K562 (cell line): ENCODE data around the gene USP13. TPM values are rescaled to one million over a fixed set of nuclear protein-coding genes. Genes with fewer than 3 reads are reported as not detected.

Experiments
- ATAC-seq: fragments of 200-7000 bp; cut with Tn5 transposase; 3 replicates; pipeline ENCODE4 v1.9.1; 2020; ENCODE audit warnings: moderate library complexity
- BruUV-seq: library from RNA; stranded (reverse); fragments of 400-500 nt; replicated peaks from 2 replicates; lab custom pipeline; 2021; lab: Mats Ljungman, UMichigan
- CTCF ChIA-PET: fragments of 300-600 bp; formaldehyde crosslinking; extraction: SDS; loops from one replicate; lab custom pipeline; 2021; ENCODE audit warnings: low intra/inter-chr PET ratio; lab: Yijun Ruan, JAX
- POLR2A ChIA-PET: fragments of 300-600, 350-650 bp; sonication (Branson Sonifier 250); formaldehyde crosslinking; extraction: SDS; loops from one replicate; lab custom pipeline; 2021; ENCODE audit warnings: antibody characterized with exemption, inconsistent platforms; lab: Yijun Ruan, JAX
- DNase-seq, 4 experiments: peaks; one replicate each; pipeline versions ENCODE4 v3.0.0 to v3.0.0-alpha.2; 2011 to 2018; ENCODE audit warnings: low spot score in 3 of 4, mixed read lengths in 3 of 4; ENCODE audit errors: extremely low read depth in 1 of 4
- FAIRE-seq: peaks from 2 replicates; lab custom pipeline; 2011; peaks lifted over from hg19 to GRCh38; lab: Jason Lieb, UNC
- H2AFZ ChIP-seq: 2 replicates; pipeline ENCODE4 v1.6.0; 2011; ENCODE audit warnings: low read depth, low read length, control low read depth, inconsistent platforms
- H3K27ac ChIP-seq: fragments of 200-600 bp; 3 replicates; pipeline ENCODE4 v1.8.0; 2011; ENCODE audit warnings: low read depth, mild to moderate bottlenecking, control low read depth, inconsistent platforms, low read length, moderate library complexity, mixed read lengths; ENCODE audit errors: extremely low read depth
- H3K27me3 ChIP-seq, 2 experiments: fragments of 300-600 bp in 1 of 2; 2 replicates in 1 of 2; 3 replicates in 1 of 2; pipeline versions ENCODE4 v1.6.0 to v1.8.0; 2011; ENCODE audit warnings: inconsistent platforms in 2 of 2, low read length in 2 of 2, mild to moderate bottlenecking in 1 of 2, mixed read lengths in 1 of 2, moderate library complexity in 1 of 2; ENCODE audit not compliant: control insufficient read depth in 2 of 2, insufficient read depth in 2 of 2
- H3K36me3 ChIP-seq: fragments of 300-600 bp; 3 replicates; pipeline ENCODE4 v1.8.0; 2011; ENCODE audit warnings: mild to moderate bottlenecking, low read length, inconsistent platforms; ENCODE audit not compliant: control insufficient read depth, insufficient read depth
- H3K4me1 ChIP-seq, 2 experiments: fragments of 200-600 bp in 1 of 2; replicated peaks in 1 of 2; 2 replicates in 1 of 2; 3 replicates in 1 of 2; pipeline versions ENCODE4 v1.5.1 to v1.8.0; 2011; ENCODE audit warnings: inconsistent platforms in 2 of 2, low read length in 2 of 2, mild to moderate bottlenecking in 1 of 2, mixed read lengths in 1 of 2, moderate library complexity in 1 of 2; ENCODE audit not compliant: control insufficient read depth in 2 of 2, insufficient read depth in 2 of 2
- H3K4me2 ChIP-seq: 2 replicates; pipeline ENCODE4 v1.6.1; 2011; ENCODE audit warnings: low read length, control low read depth, inconsistent platforms, mixed read lengths; ENCODE audit not compliant: insufficient read depth
- H3K4me3 ChIP-seq: fragments of 200-600 bp; sonication (generic), shearing (Covaris generic); 2 replicates; pipeline ENCODE4 v1.5.1; 2016; ENCODE audit warnings: control low read depth, inconsistent platforms
- H3K79me2 ChIP-seq: fragments of 200-600 bp; 3 replicates; pipeline ENCODE4 v1.8.0; 2011; ENCODE audit warnings: low read length, inconsistent platforms; ENCODE audit not compliant: control insufficient read depth, insufficient read depth
- H3K9ac ChIP-seq, 2 experiments: 2 replicates each; pipeline versions ENCODE4 v1.6.0 to v1.6.1; 2011; ENCODE audit warnings: low read depth in 2 of 2, low read length in 2 of 2, control low read depth in 1 of 2, inconsistent platforms in 1 of 2, mild to moderate bottlenecking in 1 of 2, mixed read lengths in 1 of 2; ENCODE audit not compliant: insufficient read depth in 1 of 2
- H3K9me1 ChIP-seq: one replicate; pipeline ENCODE4 v1.6.0; 2011; ENCODE audit warnings: inconsistent platforms, mild to moderate bottlenecking, low read length, moderate library complexity; ENCODE audit not compliant: control insufficient read depth, insufficient read depth
- H3K9me3 ChIP-seq: replicated peaks from 2 replicates; pipeline ENCODE4 v1.5.1; 2011; ENCODE audit warnings: low read depth, low read length, inconsistent platforms; ENCODE audit not compliant: control insufficient read depth, insufficient read depth
- H4K20me1 ChIP-seq: replicated peaks from 2 replicates; pipeline ENCODE4 v1.6.1; 2011; ENCODE audit warnings: low read length, inconsistent platforms, mixed read lengths; ENCODE audit not compliant: control insufficient read depth, insufficient read depth
- BHLHE40 ChIP-seq: IDR thresholded peaks from 2 replicates; pipeline ENCODE4 v1.6.1; 2011; ENCODE audit warnings: low read length, improper control_type of control experiment
- BMI1 ChIP-seq: fragments of 150-350 bp; IDR thresholded peaks from 2 replicates; pipeline ENCODE4 v1.6.1; 2014; ENCODE audit warnings: low read length
- CBX1 ChIP-seq: sonication (generic); IDR thresholded peaks from 2 replicates; pipeline ENCODE4 v1.6.1; 2016; ENCODE audit warnings: antibody characterized with exemption, low read depth, mild to moderate bottlenecking
- SMARCA4 ChIP-seq: fragments of 450-650 bp; IDR thresholded peaks from 2 replicates; pipeline ENCODE4 v1.6.1; 2016
- WGBS: fragments of 100-300 bp; shearing (Covaris generic); methylation state at CpG from one replicate; pipeline ENCODE4 v1.1.6; 2016; ENCODE audit warnings: low coverage, mixed read lengths; ENCODE audit not compliant: insufficient coverage; ENCODE audit errors: missing lambda C conversion rate; 5-methylcytosine and 5-hydroxymethylcytosine counted together
- in situ Hi-C: fragments of 300-500 bp; cut with MboI; formaldehyde crosslinking; loops from 4 replicates; pipeline ENCODE4 v1.15.0; 2018; ENCODE audit warnings: inconsistent platforms, mixed read lengths
- intact Hi-C: fragments of 100-400 bp; cut with micrococcal nuclease; formaldehyde crosslinking; loops from 2 replicates; pipeline ENCODE4 v1.14.2; 2022
- polyA plus RNA-seq, 8 experiments: library from polyadenylated mRNA; depleted of rRNA in 4 of 8; stranded (reverse) in 5 of 8; unstranded in 3 of 8; fragments of >200 nt; fragmentation: Nextera tagmentation in 2 of 8; fragmentation: Illumina TruSeq in 1 of 8; extraction: Ambion mirVana in 2 of 8; extraction: Trizol in 1 of 8; gene quantifications; 2 replicates each; pipeline versions ENCODE4 v1.2.1 to v1.2.3, GENCODE V29; 2011 to 2014; ENCODE audit warnings: inconsistent platforms in 1 of 8, missing spikeins in 1 of 8
- total RNA-seq, 7 experiments: library from RNA; depleted of rRNA in 6 of 7; stranded (reverse); fragments of >200 nt in 6 of 7; fragmentation: Illumina TruSeq in 2 of 7; extraction: Trizol in 2 of 7; gene quantifications; 2 replicates each; pipeline versions ENCODE4 v1.2.1 to v1.2.3, GENCODE V29; 2011 to 2021; ENCODE audit warnings: low replicate concordance in 1 of 7
- TF ChIP-seq, protein P1 (sequence below), 2 experiments: fragments of 450-650 bp in 1 of 2; sonication (generic) in 1 of 2; formaldehyde crosslinking in 1 of 2; IDR thresholded peaks in 1 of 2; conservative IDR thresholded peaks in 1 of 2; 2 replicates each; pipeline versions ENCODE4 v1.6.1 to v1.8.1; 2016 to 2023; ENCODE audit warnings: mild to moderate bottlenecking in 2 of 2, moderate library complexity in 2 of 2, inconsistent platforms in 1 of 2, missing genetic modification reagents in 1 of 2
- TF ChIP-seq, protein P2 (sequence below): fragments of 150-350 bp; IDR thresholded peaks from 2 replicates; pipeline ENCODE4 v1.6.1; 2014; ENCODE audit warnings: low read depth, mild to moderate bottlenecking, low read length, borderline replicate concordance
- TF ChIP-seq, protein P3 (sequence below): fragments of 250-450 bp; sonication (Bioruptor Pico); IDR thresholded peaks from 2 replicates; pipeline ENCODE4 v1.6.1; 2021; ENCODE audit warnings: mild to moderate bottlenecking
- TF ChIP-seq, protein P4 (sequence below): fragments of 200-800 bp; sonication (Bioruptor generic); IDR thresholded peaks from 2 replicates; pipeline ENCODE4 v1.6.1; 2016; ENCODE audit warnings: missing genetic modification characterization, missing compliant biosample characterization

Gene USP13
- total and polyA plus RNA-seq, 9 of the 15 experiments (the other 6 are each of a cell fraction or from before 2014, with no cell fraction given) = 0.11 to 2.3 (median 0.51) TPM

DNA sequence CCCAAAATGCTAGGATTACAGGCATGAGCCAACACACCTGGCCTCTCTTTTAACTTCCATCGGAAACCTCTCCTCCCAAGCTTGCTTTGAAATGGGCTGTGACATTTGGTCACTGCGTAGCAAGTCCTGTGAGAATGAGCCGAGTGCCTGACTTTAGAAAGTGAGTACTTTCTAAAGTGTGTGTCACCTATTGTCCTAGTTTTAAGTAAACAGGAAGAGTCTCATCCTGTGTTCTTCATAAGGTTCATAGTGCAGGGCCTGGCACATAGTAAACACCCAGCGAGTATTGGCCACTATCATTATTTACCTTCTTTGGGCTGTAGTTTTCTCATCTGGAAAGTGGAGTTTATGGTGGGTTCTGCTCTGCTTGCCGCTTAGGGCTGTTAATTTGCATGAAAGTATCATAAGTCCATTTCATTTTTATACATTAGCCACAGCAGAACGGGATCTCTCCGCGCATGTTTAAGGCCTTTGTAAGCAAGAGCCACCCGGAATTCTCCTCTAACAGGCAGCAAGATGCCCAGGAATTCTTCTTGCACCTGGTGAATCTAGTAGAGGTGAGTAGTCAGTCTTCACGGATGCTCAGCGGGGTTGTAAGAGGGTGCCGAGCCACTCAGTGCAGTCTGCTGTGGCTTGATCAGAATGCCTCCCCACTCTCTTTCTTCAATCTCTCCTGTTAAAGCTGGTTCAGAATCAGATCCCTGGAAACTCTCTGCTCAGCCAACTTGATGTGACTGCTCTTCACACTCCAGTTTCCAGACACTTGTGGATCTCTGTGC is 87.2 kb downstream of the USP13 start:
- Histone ChIP-seq H3K36me3 (no peaks in the 10 kb centered on the region), H3K9me1 (no peaks in the 10 kb centered on the region), H3K27me3 (peaks cover 6 to 23% of the 10 kb centered on the region in 2 experiments; a peak in 4 of 5 replicates), H3K4me3 (no peak overlapping the region), H4K20me1 (no peaks in the 10 kb centered on the region; the same call in 1 of the 2 replicates), H3K79me2 (no peaks in the 10 kb centered on the region), H3K4me1 (no peaks in the 10 kb centered on the region), H2AFZ (no peak overlapping the region), H3K9ac (no peak overlapping the region), H3K27ac (no peak overlapping the region), H3K9me3 (no peaks in the 10 kb centered on the region), H3K4me2 (no peak overlapping the region)
- in situ Hi-C loops (no loop called here), intact Hi-C loops (no loop called here)
- BruUV-seq = no TSS peak
- DNase-seq (no peak), FAIRE-seq (no peak), ATAC-seq (no peak)
- 3% methylated on average over 12 of the region's 12 CpGs for WGBS
- ChIA-PET CTCF (no interaction called here), POLR2A (interaction anchor here (0.6 to 1.7 kb wide), 3 partner anchors 14 to 64 kb away, joined by 3 read pairs; no protein-coding TSS in a partner anchor)
- TF ChIP-seq, protein P1, sequence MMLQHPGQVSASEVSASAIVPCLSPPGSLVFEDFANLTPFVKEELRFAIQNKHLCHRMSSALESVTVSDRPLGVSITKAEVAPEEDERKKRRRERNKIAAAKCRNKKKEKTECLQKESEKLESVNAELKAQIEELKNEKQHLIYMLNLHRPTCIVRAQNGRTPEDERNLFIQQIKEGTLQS (IDR thresholded peaks at IDR 0.05) = no peak
- TF ChIP-seq, protein P1 (CRISPR knock-in tag; conservative IDR thresholded peaks at IDR 0.05) = no peak
- TF ChIP-seq, protein P2, sequence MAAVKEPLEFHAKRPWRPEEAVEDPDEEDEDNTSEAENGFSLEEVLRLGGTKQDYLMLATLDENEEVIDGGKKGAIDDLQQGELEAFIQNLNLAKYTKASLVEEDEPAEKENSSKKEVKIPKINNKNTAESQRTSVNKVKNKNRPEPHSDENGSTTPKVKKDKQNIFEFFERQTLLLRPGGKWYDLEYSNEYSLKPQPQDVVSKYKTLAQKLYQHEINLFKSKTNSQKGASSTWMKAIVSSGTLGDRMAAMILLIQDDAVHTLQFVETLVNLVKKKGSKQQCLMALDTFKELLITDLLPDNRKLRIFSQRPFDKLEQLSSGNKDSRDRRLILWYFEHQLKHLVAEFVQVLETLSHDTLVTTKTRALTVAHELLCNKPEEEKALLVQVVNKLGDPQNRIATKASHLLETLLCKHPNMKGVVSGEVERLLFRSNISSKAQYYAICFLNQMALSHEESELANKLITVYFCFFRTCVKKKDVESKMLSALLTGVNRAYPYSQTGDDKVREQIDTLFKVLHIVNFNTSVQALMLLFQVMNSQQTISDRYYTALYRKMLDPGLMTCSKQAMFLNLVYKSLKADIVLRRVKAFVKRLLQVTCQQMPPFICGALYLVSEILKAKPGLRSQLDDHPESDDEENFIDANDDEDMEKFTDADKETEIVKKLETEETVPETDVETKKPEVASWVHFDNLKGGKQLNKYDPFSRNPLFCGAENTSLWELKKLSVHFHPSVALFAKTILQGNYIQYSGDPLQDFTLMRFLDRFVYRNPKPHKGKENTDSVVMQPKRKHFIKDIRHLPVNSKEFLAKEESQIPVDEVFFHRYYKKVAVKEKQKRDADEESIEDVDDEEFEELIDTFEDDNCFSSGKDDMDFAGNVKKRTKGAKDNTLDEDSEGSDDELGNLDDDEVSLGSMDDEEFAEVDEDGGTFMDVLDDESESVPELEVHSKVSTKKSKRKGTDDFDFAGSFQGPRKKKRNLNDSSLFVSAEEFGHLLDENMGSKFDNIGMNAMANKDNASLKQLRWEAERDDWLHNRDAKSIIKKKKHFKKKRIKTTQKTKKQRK = no peak
- TF ChIP-seq SMARCA4 = no peak
- TF ChIP-seq, protein P3, sequence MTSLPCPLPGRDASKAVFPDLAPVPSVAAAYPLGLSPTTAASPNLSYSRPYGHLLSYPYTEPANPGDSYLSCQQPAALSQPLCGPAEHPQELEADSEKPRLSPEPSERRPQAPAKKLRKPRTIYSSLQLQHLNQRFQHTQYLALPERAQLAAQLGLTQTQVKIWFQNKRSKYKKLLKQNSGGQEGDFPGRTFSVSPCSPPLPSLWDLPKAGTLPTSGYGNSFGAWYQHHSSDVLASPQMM (CRISPR knock-in tag) = no peak
- TF ChIP-seq, protein P4, sequence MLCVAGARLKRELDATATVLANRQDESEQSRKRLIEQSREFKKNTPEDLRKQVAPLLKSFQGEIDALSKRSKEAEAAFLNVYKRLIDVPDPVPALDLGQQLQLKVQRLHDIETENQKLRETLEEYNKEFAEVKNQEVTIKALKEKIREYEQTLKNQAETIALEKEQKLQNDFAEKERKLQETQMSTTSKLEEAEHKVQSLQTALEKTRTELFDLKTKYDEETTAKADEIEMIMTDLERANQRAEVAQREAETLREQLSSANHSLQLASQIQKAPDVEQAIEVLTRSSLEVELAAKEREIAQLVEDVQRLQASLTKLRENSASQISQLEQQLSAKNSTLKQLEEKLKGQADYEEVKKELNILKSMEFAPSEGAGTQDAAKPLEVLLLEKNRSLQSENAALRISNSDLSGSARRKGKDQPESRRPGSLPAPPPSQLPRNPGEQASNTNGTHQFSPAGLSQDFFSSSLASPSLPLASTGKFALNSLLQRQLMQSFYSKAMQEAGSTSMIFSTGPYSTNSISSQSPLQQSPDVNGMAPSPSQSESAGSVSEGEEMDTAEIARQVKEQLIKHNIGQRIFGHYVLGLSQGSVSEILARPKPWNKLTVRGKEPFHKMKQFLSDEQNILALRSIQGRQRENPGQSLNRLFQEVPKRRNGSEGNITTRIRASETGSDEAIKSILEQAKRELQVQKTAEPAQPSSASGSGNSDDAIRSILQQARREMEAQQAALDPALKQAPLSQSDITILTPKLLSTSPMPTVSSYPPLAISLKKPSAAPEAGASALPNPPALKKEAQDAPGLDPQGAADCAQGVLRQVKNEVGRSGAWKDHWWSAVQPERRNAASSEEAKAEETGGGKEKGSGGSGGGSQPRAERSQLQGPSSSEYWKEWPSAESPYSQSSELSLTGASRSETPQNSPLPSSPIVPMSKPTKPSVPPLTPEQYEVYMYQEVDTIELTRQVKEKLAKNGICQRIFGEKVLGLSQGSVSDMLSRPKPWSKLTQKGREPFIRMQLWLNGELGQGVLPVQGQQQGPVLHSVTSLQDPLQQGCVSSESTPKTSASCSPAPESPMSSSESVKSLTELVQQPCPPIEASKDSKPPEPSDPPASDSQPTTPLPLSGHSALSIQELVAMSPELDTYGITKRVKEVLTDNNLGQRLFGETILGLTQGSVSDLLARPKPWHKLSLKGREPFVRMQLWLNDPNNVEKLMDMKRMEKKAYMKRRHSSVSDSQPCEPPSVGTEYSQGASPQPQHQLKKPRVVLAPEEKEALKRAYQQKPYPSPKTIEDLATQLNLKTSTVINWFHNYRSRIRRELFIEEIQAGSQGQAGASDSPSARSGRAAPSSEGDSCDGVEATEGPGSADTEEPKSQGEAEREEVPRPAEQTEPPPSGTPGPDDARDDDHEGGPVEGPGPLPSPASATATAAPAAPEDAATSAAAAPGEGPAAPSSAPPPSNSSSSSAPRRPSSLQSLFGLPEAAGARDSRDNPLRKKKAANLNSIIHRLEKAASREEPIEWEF (CRISPR knock-in tag) = no peak
- no peak for TF ChIP-seq CBX1
- no peak for TF ChIP-seq BMI1
- no peak for TF ChIP-seq BHLHE40
